Measurements from ENCODE around the gene ARMC9. TPM values are rescaled to one million over a fixed set of nuclear protein-coding genes. Genes with fewer than 3 reads are reported as not detected.

Gene ARMC9, protein sequence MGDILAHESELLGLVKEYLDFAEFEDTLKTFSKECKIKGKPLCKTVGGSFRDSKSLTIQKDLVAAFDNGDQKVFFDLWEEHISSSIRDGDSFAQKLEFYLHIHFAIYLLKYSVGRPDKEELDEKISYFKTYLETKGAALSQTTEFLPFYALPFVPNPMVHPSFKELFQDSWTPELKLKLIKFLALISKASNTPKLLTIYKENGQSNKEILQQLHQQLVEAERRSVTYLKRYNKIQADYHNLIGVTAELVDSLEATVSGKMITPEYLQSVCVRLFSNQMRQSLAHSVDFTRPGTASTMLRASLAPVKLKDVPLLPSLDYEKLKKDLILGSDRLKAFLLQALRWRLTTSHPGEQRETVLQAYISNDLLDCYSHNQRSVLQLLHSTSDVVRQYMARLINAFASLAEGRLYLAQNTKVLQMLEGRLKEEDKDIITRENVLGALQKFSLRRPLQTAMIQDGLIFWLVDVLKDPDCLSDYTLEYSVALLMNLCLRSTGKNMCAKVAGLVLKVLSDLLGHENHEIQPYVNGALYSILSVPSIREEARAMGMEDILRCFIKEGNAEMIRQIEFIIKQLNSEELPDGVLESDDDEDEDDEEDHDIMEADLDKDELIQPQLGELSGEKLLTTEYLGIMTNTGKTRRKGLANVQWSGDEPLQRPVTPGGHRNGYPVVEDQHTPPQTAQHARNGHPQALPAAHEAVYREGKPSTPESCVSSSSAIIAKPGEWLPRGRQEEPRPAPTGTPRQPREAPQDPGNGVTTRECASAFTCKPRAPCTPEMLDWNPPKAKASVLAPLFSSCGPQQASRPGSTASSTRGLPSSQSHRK
- 12.8 and 14.5 TPM in 2 replicates for total RNA-seq (2016; rRNA removed; fragmentation: Illumina TruSeq; extraction: Trizol)
- total RNA-seq (2016; cell fraction: cytosol; rRNA removed; fragmentation: Illumina TruSeq; extraction: Trizol; ENCODE audit: low read depth) = 5.3 and 5.6 TPM in 2 replicates
- 10.9 and 12.6 TPM in 2 replicates for total RNA-seq (2016; cell fraction: insoluble cytoplasmic fraction; rRNA removed; fragmentation: Illumina TruSeq; extraction: Trizol)
- 4.9 and 6.6 TPM in 2 replicates for total RNA-seq (2016; cell fraction: membrane; rRNA removed; fragmentation: Illumina TruSeq; extraction: Trizol)
- total RNA-seq (2016; cell fraction: nucleus; rRNA removed; fragmentation: Illumina TruSeq; extraction: Trizol) = 17.4 and 18.3 TPM in 2 replicates
- 7.0 and 9.1 TPM in 2 replicates for polyA plus RNA-seq (2011; rRNA removed)
- polyA plus RNA-seq (2011; cell fraction: cytosol; rRNA removed) = 5.7 and 7.4 TPM in 2 replicates
- 11.9 and 14.3 TPM in 2 replicates for polyA plus RNA-seq (2011; cell fraction: nucleus; rRNA removed)
- polyA plus RNA-seq (2012) = 5.8 and 6.7 TPM in 2 replicates
- polyA plus RNA-seq (2016; cell fraction: cytosol; fragmentation: Illumina TruSeq; extraction: Trizol; ENCODE audit: low read depth) = 1.2 and 1.3 TPM in 2 replicates
- polyA plus RNA-seq (2016; cell fraction: insoluble cytoplasmic fraction; fragmentation: Illumina TruSeq; extraction: Trizol; ENCODE audit: low read depth) = 8.7 and 10.7 TPM in 2 replicates
- polyA plus RNA-seq (2016; cell fraction: membrane; fragmentation: Illumina TruSeq; extraction: Trizol; ENCODE audit: low read depth) = 1.9 and 3.0 TPM in 2 replicates
- polyA plus RNA-seq (2016; cell fraction: nucleus; fragmentation: Illumina TruSeq; extraction: Trizol; ENCODE audit: insufficient read depth, low read depth) = 10.3 and 16.0 TPM in 2 replicates
- 27.1 and 32.1 TPM in 2 replicates for polyA minus RNA-seq (2011; rRNA and poly(A)+ RNA removed; ENCODE audit: low replicate concordance)
- polyA minus RNA-seq (2011; cell fraction: cytosol; rRNA and poly(A)+ RNA removed) = 5.9 and 7.2 TPM in 2 replicates
- polyA minus RNA-seq (2011; cell fraction: nucleus; rRNA and poly(A)+ RNA removed) = 29.2 and 35.8 TPM in 2 replicates
- percentile 48 among the genes with signal in this experiment for Bru-seq, nascent RNA
- BruChase-seq, experiment 1, labeled RNA remaining after a 6-hour chase = percentile 44 among the genes with signal in this experiment
- percentile 51 among the genes with signal in this experiment for BruChase-seq, experiment 2, labeled RNA remaining after a 2-hour chase
- long read RNA-seq, experiment 1, partial matches to known transcripts = 3 of 13 reads
- long read RNA-seq, experiment 1, other reads (novel, unspliced or antisense) = 8 of 13 reads
- long read RNA-seq, experiment 2, partial matches to known transcripts = 1 of 13 reads
- long read RNA-seq, experiment 2, other reads (novel, unspliced or antisense) = 12 of 13 reads

DNA sequence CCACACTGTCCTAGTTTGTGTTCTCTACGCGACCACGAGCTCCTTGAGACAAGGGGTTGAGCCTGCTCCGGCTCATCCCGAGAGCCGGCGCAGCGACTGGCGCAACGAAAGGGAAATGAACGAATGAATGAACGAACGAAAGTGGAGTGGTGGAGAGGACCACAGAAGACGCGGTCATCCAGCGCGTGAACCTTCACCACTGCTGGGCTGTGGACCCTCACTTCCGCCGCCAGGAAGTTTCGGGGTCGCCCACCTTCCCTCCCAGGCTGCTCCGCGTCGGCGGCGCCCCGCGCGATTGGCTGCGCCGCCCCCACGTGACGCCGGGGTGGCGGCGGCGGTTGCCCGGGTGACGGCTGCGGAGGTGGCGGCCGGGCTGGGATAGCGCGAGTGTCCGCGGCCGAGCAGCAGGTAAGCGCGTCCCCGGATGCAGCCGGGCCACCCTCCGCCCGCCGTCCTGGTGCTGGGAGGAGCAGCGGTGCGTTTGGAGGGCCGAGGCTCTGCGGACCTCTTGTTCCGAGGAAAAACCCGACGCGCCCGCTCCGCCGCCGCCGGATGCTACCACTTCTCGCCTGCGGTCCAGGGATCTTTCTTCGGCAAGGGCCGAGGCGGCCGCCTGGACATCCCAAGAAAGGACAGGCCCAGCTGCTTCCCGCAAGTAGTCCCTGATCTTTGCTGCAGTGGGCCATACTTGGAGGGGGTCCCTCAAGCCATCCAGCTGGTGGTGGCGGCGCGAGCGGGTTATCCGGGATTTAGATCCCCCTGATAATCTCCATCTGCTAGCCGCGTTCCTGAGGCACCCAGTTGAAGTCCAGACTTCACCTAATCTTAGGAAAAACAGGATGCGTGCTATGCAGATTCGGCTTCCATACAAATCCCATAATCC is at the start of gene ARMC9:
ARMC9 (plus strand) TSS at position 341 of the 883 bp plus-strand sequence. CDS start 7,608 bp downstream, outside the sequence.
- Histone ChIP-seq H3K27ac (ENCODE audit: extremely low read length, insufficient read depth, low read length) (peak within 1 kb of the TSS; percentile 46), H3K9ac (ENCODE audit: insufficient read depth, low read depth, low read length) (peak within 1 kb of the TSS; percentile 74), H3K27me3 (ENCODE audit: control insufficient read depth in 1 of 2, insufficient read depth in 2 of 2, low read length in 2 of 2) (no peaks in the 10 kb centered on the region; a peak in 1 of 5 replicates), H3K4me2 (ENCODE audit: low read depth, low read length) (peak within 1 kb of the TSS; percentile 90), H3K79me2 (ENCODE audit: insufficient read depth, low read length) (peaks cover 2% of the 10 kb centered on the region), H3K9me3 (ENCODE audit: low read length) (peaks cover 6% of the 10 kb centered on the region; the same call in 1 of the 2 replicates), H3K36me3 (replicated peaks in 1 of 2; ENCODE audit: control insufficient read depth in 1 of 2, insufficient read depth in 2 of 2, low read length in 2 of 2) (no peaks in the 10 kb centered on the region), H2AFZ (ENCODE audit: low read length) (peak within 1 kb of the TSS; percentile 85), H4K20me1 (ENCODE audit: insufficient read depth, low read length) (no peaks in the 10 kb centered on the region), H3K4me1 (ENCODE audit: insufficient read depth, low read length) (peaks cover 22% of the 10 kb centered on the region), H3K4me3 (replicated peaks in 1 of 3; ENCODE audit: insufficient read depth in 1 of 3, low read depth in 2 of 3, low read length in 3 of 3) (peak within 1 kb of the TSS; percentile 87 to 98 (median 92))
- ChIA-PET POLR2A (interaction anchor here (0.8 to 2.2 kb wide), 5 partner anchors 8 to 266 kb away, joined by 3 to 8 read pairs (median 3); partner anchors contain the start of gene NCL), CTCF (ENCODE audit: low intra/inter-chr PET ratio, low total read pairs) (no interaction called here)
- ATAC-seq = peak; percentile 97
- in situ Hi-C loops (cut with HindIII; ENCODE audit: extremely low pct_ligation_motif_present, low pct_unique_long_range_greater_than_20kb) (no loop called here), intact Hi-C loops (cut with micrococcal nuclease; ENCODE audit: unreplicated experiment) (no loop called here)
- BruUV-seq (replicated peaks) = TSS peak; percentile 83
- DNase-seq (ENCODE audit: low spot score) = peak; percentile 67
- no peak for FAIRE-seq
- WGBS (ENCODE audit: low lambda C conversion rate) = 2% methylated on average over 47 of the region's 83 CpGs
- no peak for TF ChIP-seq ZFYVE20 (CRISPR knock-in tag; IDR thresholded peaks at IDR 0.05; ENCODE audit: borderline replicate concordance, low read depth)
- TF ChIP-seq TCF12 (IDR thresholded peaks at IDR 0.05) = no peak
- 0 out of 2 replicates have a peak, but pooled peaks have one; percentile 37 for TF ChIP-seq TCF12 (CRISPR knock-in tag; IDR thresholded peaks at IDR 0.05)
- peak; percentile 75 for TF ChIP-seq SALL1 (CRISPR knock-in tag; IDR thresholded peaks at IDR 0.05)
- peak; percentile 77; the same call in 1 of the 2 replicates for TF ChIP-seq U2AF2 (IDR thresholded peaks at IDR 0.05; ENCODE audit: low read depth, low read length)
- no peak; the same call in 1 of the 2 replicates for TF ChIP-seq RELA (CRISPR knock-in tag; IDR thresholded peaks at IDR 0.05)
- no peak for TF ChIP-seq SP2 (CRISPR knock-in tag; IDR thresholded peaks at IDR 0.05)
- peak; percentile 97 for TF ChIP-seq RFX1 (IDR thresholded peaks at IDR 0.05)
- 0 out of 2 replicates have a peak, but pooled peaks have one; percentile 25 for TF ChIP-seq ZNF264 (CRISPR knock-in tag; IDR thresholded peaks at IDR 0.05)
- no peak for TF ChIP-seq FOXK2 (IDR thresholded peaks at IDR 0.05)
- TF ChIP-seq, protein P1, sequence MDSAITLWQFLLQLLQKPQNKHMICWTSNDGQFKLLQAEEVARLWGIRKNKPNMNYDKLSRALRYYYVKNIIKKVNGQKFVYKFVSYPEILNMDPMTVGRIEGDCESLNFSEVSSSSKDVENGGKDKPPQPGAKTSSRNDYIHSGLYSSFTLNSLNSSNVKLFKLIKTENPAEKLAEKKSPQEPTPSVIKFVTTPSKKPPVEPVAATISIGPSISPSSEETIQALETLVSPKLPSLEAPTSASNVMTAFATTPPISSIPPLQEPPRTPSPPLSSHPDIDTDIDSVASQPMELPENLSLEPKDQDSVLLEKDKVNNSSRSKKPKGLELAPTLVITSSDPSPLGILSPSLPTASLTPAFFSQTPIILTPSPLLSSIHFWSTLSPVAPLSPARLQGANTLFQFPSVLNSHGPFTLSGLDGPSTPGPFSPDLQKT (CRISPR knock-in tag; IDR thresholded peaks at IDR 0.05; ENCODE audit: borderline replicate concordance) = no peak
- TF ChIP-seq HHEX (CRISPR knock-in tag; IDR thresholded peaks at IDR 0.05) = no peak
- TF ChIP-seq ZNF235 (CRISPR knock-in tag; IDR thresholded peaks at IDR 0.05; ENCODE audit: borderline replicate concordance) = peak; percentile 69; the same call in 1 of the 2 replicates
- TF ChIP-seq KMT2B (CRISPR knock-in tag; IDR thresholded peaks at IDR 0.05) = peak; percentile 59
- 0 out of 2 replicates have a peak, but pooled peaks have one; percentile 7 for TF ChIP-seq ZNF121 (CRISPR knock-in tag; IDR thresholded peaks at IDR 0.05)
- no peak for TF ChIP-seq KDM1A (CRISPR knock-in tag; IDR thresholded peaks at IDR 0.05)

Data from HepG2 (cell line).